ENCODE data around the gene RBM14.

DNA sequence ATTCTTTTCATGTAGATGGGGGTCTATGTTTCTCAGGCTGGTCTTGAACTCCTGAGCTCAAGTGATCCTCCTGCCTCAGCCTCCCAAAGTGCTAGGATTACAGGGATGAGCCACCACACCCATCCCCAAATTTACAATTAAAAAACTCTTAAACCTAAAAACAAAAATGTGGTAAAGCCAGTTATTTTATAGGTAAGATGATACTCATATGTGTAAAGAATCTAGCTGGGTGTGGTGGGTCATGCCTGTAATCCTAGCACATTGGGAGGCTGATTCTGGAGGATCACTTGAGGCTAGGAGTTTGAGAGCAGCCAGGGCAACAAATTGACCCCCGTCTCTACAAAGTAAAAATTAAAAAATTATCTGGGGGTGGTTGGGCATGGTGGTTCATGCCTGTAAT is 4.0 kb upstream of the RBM14 start:
- no peak for TF ChIP-seq CTCF (IDR thresholded peaks at IDR 0.05)
- no peak for TF ChIP-seq POLR2A (IDR thresholded peaks at IDR 0.05)
- no peak for TF ChIP-seq POLR2AphosphoS5 (IDR thresholded peaks at IDR 0.05; ENCODE audit: insufficient read depth in 1 of 2, low read depth in 1 of 2)
